ENCODE data around the gene ATOH8. TPM values are rescaled to one million over a fixed set of nuclear protein-coding genes. Genes with fewer than 3 reads are reported as not detected.

Gene ATOH8, protein sequence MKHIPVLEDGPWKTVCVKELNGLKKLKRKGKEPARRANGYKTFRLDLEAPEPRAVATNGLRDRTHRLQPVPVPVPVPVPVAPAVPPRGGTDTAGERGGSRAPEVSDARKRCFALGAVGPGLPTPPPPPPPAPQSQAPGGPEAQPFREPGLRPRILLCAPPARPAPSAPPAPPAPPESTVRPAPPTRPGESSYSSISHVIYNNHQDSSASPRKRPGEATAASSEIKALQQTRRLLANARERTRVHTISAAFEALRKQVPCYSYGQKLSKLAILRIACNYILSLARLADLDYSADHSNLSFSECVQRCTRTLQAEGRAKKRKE
- total RNA-seq (2022; extraction: Qiagen RNA extraction; ENCODE audit: low read depth), result 5.2 to 7.1 TPM (median 5.9 TPM) in 5 replicates

DNA sequence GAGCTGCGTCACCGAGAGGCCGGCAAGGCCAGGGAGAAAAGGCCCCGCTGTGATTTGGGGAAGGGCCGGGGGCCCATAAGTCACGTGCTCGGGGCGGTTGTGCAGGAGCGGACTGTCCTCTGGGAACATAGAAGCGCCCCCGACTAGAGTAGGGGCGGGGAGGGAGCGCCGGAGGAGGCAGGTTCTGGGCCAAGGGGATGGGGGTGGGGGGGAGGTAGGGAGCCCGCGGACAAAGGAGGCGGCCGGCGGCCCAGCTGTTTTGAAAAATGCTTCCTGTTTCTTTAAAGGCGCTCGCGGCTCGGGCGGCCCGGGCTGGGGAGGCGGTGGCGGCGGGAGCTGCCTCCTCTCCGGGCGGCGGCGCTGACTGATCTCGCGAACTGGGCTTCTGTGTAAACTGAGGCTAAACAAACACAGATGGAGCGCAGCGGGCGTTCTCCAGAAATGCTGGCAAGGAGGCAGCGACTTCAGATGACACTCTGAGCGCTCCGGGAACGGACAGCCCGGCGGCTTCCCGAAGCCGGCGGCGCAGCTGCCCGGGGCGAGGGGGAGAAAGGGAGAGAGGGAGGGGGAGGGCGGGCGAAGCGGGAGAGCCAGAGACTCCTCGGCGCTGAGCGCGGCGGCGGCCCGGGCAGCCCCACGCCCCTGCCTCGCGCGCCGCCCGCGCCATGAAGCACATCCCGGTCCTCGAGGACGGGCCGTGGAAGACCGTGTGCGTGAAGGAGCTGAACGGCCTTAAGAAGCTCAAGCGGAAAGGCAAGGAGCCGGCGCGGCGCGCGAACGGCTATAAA lies at the start of gene ATOH8:
Gene ATOH8, plus strand, starts transcription at position 467 of the 788 bp plus-strand sequence. Its CDS starts 199 bp downstream, at position 666.

Other genes starting within 250 kb of the ATOH8 start
- gene MAT2A, start 214.8 kb upstream of the ATOH8 start, total RNA-seq (2022; extraction: Qiagen RNA extraction; ENCODE audit: low read depth), result 412 to 487 TPM (median 481 TPM) in 5 replicates
- 36.2 to 46.7 TPM (median 42.4 TPM) in 5 replicates for gene GGCX, start 192.5 kb upstream of the ATOH8 start, total RNA-seq (2022; extraction: Qiagen RNA extraction; ENCODE audit: low read depth)
- gene VAMP8, start 176.4 kb upstream of the ATOH8 start, total RNA-seq (2022; extraction: Qiagen RNA extraction; ENCODE audit: low read depth), result 15.8 to 20.9 TPM (median 20.0 TPM) in 5 replicates
- gene VAMP5, start 169.6 kb upstream of the ATOH8 start, total RNA-seq (2022; extraction: Qiagen RNA extraction; ENCODE audit: low read depth), result 0.15 TPM in 1 of 5 replicates, not detected in the others
- gene RNF181, start 158.2 kb upstream of the ATOH8 start, total RNA-seq (2022; extraction: Qiagen RNA extraction; ENCODE audit: low read depth), result 183 to 198 TPM (median 189 TPM) in 5 replicates
- gene TMEM150A, start 151.3 kb upstream of the ATOH8 start, total RNA-seq (2022; extraction: Qiagen RNA extraction; ENCODE audit: low read depth), result 8.5 to 13.1 TPM (median 11.8 TPM) in 5 replicates
- gene C2orf68, start 141.9 kb upstream of the ATOH8 start, total RNA-seq (2022; extraction: Qiagen RNA extraction; ENCODE audit: low read depth), result 19.6 to 28.1 TPM (median 24.4 TPM) in 5 replicates
- 69.5 to 76.1 TPM (median 75.0 TPM) in 5 replicates for gene USP39, start 137.8 kb upstream of the ATOH8 start, total RNA-seq (2022; extraction: Qiagen RNA extraction; ENCODE audit: low read depth)
- gene SFTPB, start 85.8 kb upstream of the ATOH8 start, total RNA-seq (2022; extraction: Qiagen RNA extraction; ENCODE audit: low read depth), result 0.09 to 0.37 TPM (median 0.12 TPM) in 4 of 5 replicates, not detected in the other
- not detected in 5 replicates for gene GNLY, start 59.6 kb upstream of the ATOH8 start, total RNA-seq (2022; extraction: Qiagen RNA extraction; ENCODE audit: low read depth)
- 28.6 to 33.7 TPM (median 31.3 TPM) in 5 replicates for gene ST3GAL5, start 135.0 kb downstream of the ATOH8 start, total RNA-seq (2022; extraction: Qiagen RNA extraction; ENCODE audit: low read depth)

All from A549 treated with RU486 at 1 μM for 4 hours (cell line).